Measurements from ENCODE around the gene WBP4.
"Not testable (repeated sequence)": the region's sequence is repeated elsewhere in the genome, so short reads cannot be mapped to it uniquely, and the experiment has no call there.

Gene WBP4

DNA sequence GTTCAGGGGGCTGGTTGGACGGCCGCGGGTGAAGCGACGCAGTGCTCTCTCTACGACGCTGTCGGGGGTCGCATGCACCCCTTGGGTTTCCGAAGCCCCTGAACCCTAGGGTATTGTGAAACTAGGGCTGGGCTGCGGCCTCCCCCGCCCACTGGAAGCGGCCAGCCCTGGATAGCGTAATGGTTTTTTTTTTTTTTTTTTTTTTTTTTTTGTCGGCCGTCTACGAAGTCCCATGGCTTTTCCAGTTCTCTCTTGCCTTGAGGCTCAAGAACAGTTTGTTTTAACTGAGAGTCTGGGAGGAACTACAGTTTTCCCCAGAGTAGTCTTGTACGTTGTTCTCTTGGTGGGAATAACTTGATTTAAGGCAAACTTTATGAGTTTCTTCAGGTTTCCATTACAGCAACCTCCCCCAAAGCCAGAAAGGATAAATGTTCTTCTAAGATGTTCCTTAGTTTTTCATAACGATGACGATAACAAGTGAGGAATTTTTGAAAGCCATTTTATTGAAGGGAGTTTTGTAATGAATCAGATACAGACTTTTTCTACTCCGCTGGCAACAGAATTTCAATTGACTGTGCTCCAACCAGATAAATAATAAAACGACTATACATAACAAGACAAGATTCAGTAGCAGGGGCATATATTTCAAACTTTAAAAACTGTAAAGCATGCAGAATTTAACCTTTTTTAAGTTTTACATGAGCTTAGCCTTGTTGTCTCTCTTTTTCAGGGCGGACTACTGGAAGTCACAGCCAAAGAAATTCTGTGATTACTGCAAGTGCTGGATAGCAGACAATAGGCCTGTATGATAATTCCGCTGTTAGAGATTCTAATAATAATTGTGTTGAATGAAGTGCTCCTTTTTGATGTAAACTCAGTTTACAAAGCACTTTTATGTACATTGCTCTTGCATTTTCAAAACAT is 867 bp downstream of the WBP4 start:
- Histone ChIP-seq H3K27ac (ENCODE audit: low read length) (peak overlapping the region; percentile 87), H3K9me3 (ENCODE audit: insufficient read depth, low read depth, low read length) (no peaks in the 10 kb centered on the region), H3K4me3 (ENCODE audit: low read length) (peak overlapping the region; percentile 94), H3K27me3 (ENCODE audit: insufficient read depth, low read length) (no peaks in the 10 kb centered on the region), H3K9ac (ENCODE audit: low read depth, low read length) (peak overlapping the region; percentile 87), H3K4me1 (ENCODE audit: insufficient read depth, low read length) (peaks cover 12% of the 10 kb centered on the region), H3K36me3 (ENCODE audit: insufficient read depth, low read depth, low read length) (peaks cover 40% of the 10 kb centered on the region)

DNA sequence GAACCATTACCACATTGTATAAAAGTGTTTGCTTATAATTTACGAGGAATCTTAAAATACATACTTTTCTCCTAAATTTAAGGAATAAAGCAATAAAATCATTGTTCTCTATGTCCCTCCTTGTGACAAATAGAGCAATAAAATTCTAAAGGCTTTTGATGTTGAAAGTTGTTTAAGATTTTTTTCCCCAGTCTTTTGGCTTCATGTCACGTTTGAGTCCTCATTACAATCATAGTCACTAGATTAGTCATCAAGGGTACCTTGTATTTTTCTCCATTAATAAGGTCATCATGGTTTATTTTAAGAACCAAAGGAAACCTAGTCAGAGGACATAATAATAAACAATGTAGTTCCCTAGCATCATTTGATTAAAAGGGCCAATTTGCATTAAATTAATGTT is 3.2 kb downstream of the WBP4 start:
- no peaks in the 10 kb centered on the region for H3K27me3 ChIP-seq (ENCODE audit: insufficient read depth, low read length)
- no peak overlapping the region for H3K9ac ChIP-seq (ENCODE audit: low read depth, low read length)
- H3K4me1 ChIP-seq (ENCODE audit: insufficient read depth, low read length): peaks cover 7% of the 10 kb centered on the region; the same call in 1 of the 2 replicates
- H3K9me3 ChIP-seq (ENCODE audit: insufficient read depth, low read depth, low read length): no peaks in the 10 kb centered on the region
- H3K4me3 ChIP-seq (ENCODE audit: low read length): no peak overlapping the region
- peaks cover 62% of the 10 kb centered on the region for H3K36me3 ChIP-seq (ENCODE audit: insufficient read depth, low read depth, low read length)
- no peak overlapping the region for H3K27ac ChIP-seq (ENCODE audit: low read length)

DNA sequence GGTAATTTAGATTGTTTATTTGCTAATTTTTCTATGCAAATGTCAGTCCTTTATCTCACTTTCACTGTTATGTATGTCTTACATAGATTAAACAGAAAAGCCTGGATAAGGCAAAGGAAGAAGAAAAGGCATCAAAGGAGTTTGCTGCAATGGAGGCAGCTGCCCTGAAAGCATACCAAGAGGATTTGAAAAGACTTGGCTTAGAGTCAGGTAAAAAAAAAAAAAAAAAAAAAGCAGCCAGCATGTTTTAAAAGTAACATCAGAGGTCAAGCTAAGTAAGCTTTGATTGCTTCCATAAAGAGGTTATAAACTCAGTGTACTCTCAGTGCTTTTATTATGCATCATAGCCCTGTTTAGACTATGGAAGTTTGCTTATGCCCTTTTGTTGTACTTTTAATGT is 3.8 kb downstream of the WBP4 start:
- Histone ChIP-seq H3K9me3 (ENCODE audit: insufficient read depth, low read depth, low read length) (no peaks in the 10 kb centered on the region), H3K4me3 (ENCODE audit: low read length) (no peak overlapping the region), H3K27ac (ENCODE audit: low read length) (no peak overlapping the region), H3K27me3 (ENCODE audit: insufficient read depth, low read length) (no peaks in the 10 kb centered on the region), H3K36me3 (ENCODE audit: insufficient read depth, low read depth, low read length) (peaks cover 67% of the 10 kb centered on the region), H3K9ac (ENCODE audit: low read depth, low read length) (no peak overlapping the region), H3K4me1 (ENCODE audit: insufficient read depth, low read length) (peaks cover 7% of the 10 kb centered on the region; the same call in 1 of the 2 replicates)

DNA sequence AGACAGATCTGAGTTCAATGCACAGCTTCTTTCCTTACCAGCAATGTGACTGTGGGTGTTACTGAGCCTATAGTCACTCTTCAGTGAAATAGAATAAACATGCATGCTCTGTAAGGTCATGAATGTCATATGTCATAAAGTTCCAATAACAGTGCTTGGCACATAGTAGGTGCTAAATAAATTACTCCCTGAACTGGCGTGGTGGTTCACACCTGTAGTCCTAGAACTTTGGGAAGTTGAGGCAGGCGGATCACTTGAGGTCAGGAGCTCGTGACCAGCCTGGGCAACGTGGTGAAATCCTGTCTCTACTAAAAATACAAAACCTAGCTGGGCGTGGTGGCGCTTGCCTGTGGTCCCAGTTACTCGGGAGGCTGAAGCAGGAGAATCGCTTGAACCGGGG is 13.2 kb downstream of the WBP4 start:
- Histone ChIP-seq H3K4me1 (ENCODE audit: insufficient read depth, low read length) (no peaks in the 10 kb centered on the region), H3K27me3 (ENCODE audit: insufficient read depth, low read length) (no peaks in the 10 kb centered on the region), H3K9me3 (ENCODE audit: insufficient read depth, low read depth, low read length) (no peaks in the 10 kb centered on the region), H3K36me3 (ENCODE audit: insufficient read depth, low read depth, low read length) (peaks cover 85% of the 10 kb centered on the region), H3K27ac (ENCODE audit: low read length) (no peak overlapping the region), H3K9ac (ENCODE audit: low read depth, low read length) (no peak overlapping the region), H3K4me3 (ENCODE audit: low read length) (no peak overlapping the region)

DNA sequence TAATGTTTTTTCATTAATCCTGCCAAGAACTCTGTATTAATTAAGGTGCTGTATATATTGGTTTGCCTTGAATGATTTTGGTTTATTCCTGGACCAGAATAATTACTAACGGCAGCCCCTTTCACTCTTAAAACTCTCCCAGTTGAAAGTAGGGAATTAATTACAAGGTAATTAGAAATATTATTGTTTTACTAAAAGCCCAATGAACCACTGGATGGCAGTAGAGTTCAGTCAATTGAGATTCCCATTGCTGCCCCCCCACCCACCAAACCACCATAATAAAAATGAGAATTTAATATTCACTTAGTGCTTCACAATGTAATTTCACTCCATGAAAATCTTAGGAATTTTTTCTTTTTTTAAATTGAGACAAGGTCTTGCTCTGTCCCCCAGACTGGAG is 13.7 kb downstream of the WBP4 start:
- no peak overlapping the region for H3K27ac ChIP-seq (ENCODE audit: low read length)
- no peaks in the 10 kb centered on the region for H3K4me1 ChIP-seq (ENCODE audit: insufficient read depth, low read length)
- H3K27me3 ChIP-seq (ENCODE audit: insufficient read depth, low read length): no peaks in the 10 kb centered on the region
- no peak overlapping the region for H3K4me3 ChIP-seq (ENCODE audit: low read length)
- H3K9ac ChIP-seq (ENCODE audit: low read depth, low read length): no peak overlapping the region
- no peaks in the 10 kb centered on the region for H3K9me3 ChIP-seq (ENCODE audit: insufficient read depth, low read depth, low read length)
- H3K36me3 ChIP-seq (ENCODE audit: insufficient read depth, low read depth, low read length): peaks cover 83% of the 10 kb centered on the region

DNA sequence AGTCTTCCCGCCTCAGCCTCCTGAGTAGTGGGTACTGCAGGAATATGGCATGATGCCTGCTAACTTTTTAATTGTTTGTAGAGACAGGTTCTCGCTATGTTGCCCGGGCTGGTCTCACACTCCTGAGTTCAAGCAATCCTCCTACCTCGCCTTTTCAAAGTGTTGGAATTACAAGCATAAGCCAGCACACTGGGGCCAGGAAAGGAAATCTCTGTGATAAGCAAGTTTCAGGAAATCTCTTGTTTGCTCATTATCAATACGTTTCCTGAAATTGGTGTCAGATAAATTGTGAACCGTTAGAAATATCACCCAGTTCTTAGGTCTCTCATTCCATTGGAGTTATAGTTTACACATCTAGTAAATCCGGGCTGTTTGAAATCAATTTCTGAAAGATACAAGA is 14.2 kb downstream of the WBP4 start:
- Histone ChIP-seq H3K27me3 (ENCODE audit: insufficient read depth, low read length) (no peaks in the 10 kb centered on the region), H3K4me1 (ENCODE audit: insufficient read depth, low read length) (no peaks in the 10 kb centered on the region), H3K9ac (ENCODE audit: low read depth, low read length) (no peak overlapping the region), H3K36me3 (ENCODE audit: insufficient read depth, low read depth, low read length) (peaks cover 83% of the 10 kb centered on the region), H3K27ac (ENCODE audit: low read length) (no peak overlapping the region), H3K9me3 (ENCODE audit: insufficient read depth, low read depth, low read length) (no peaks in the 10 kb centered on the region), H3K4me3 (ENCODE audit: low read length) (no peak overlapping the region)

DNA sequence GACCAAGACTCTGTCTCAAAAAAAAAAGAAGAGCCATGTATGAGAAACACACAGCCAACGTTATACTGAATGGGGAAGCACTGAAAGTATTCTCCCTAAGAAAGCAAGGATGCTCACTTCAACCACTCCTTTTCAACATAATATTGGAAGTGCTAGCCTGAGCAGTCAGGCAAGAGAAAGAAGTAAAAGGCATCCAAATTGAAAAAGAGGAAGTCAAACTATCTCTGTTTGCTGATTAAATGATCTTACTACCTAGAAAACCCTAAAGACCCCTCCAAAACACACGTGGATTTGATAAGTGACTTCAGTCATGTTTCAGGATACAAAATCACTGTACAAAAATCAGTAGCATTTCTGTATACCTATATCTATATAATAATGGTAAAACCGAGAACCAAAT is 16.2 kb downstream of the WBP4 start:
- Histone ChIP-seq H3K36me3 (ENCODE audit: insufficient read depth, low read depth, low read length) (peaks cover 78% of the 10 kb centered on the region), H3K9ac (ENCODE audit: low read depth, low read length) (no peak overlapping the region), H3K4me3 (ENCODE audit: low read length) (no peak overlapping the region), H3K27me3 (ENCODE audit: insufficient read depth, low read length) (no peaks in the 10 kb centered on the region), H3K9me3 (ENCODE audit: insufficient read depth, low read depth, low read length) (no peaks in the 10 kb centered on the region), H3K4me1 (ENCODE audit: insufficient read depth, low read length) (no peaks in the 10 kb centered on the region), H3K27ac (ENCODE audit: low read length) (no peak overlapping the region)

DNA sequence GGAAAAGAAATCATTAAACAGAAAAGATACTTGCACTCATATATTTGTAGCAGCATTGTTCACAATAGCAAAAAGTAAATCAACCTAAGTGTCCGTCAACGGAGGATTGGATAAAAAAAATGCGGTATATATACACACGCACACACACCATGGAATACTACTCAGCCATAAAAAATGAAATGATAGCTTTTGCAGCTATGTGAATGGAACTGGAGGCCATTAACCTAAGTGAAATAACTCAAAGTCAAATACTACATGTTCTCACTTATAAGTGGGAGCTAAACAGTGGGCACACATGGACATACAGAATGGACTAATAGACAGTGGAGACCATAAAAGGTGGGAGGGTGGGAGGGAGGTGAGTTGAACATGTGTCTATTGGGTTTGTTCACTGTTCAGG is 18.4 kb downstream of the WBP4 start:
- Histone ChIP-seq H3K9me3 (ENCODE audit: insufficient read depth, low read depth, low read length) (no peaks in the 10 kb centered on the region), H3K9ac (ENCODE audit: low read depth, low read length) (no peak overlapping the region), H3K36me3 (ENCODE audit: insufficient read depth, low read depth, low read length) (peaks cover 73% of the 10 kb centered on the region), H3K4me1 (ENCODE audit: insufficient read depth, low read length) (no peaks in the 10 kb centered on the region), H3K27me3 (ENCODE audit: insufficient read depth, low read length) (no peaks in the 10 kb centered on the region), H3K27ac (ENCODE audit: low read length) (no peak overlapping the region), H3K4me3 (ENCODE audit: low read length) (no peak overlapping the region)

DNA sequence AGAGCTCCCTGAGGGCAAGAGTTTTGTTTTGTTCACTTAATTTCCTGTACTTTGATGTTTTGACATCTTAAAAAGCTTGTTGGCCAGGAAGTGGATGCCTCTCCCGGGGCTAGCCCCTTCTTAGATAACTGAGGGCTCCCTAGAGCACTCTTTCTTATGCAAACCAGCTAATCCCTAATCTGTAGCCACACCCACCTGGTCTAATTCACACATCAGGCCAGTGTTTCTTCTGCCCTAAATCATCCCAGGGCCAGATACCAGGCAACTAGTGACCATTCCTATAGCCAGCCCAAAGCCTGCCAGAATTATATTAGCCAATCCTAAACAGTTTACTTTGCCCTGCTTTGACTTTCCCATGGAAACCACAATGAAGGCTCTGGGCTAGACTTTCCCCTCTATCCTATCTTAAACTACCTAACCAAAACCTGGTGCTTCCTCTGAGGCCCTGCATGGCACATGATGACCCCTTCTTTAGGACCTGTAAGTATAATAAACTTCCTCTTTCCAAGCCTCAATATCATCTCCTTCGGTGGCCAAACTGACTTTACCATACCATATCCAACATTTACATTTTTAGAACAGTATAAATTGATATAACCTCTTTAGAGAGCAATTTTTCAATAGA is 24.8 kb downstream of the WBP4 start:
- no peaks in the 10 kb centered on the region for H3K9me3 ChIP-seq (ENCODE audit: insufficient read depth, low read depth, low read length)
- no peak overlapping the region for H3K9ac ChIP-seq (ENCODE audit: low read depth, low read length)
- H3K27ac ChIP-seq (ENCODE audit: low read length): no peak overlapping the region
- H3K4me3 ChIP-seq (ENCODE audit: low read length): no peak overlapping the region
- no peaks in the 10 kb centered on the region for H3K27me3 ChIP-seq (ENCODE audit: insufficient read depth, low read length)
- H3K36me3 ChIP-seq (ENCODE audit: insufficient read depth, low read depth, low read length): peaks cover 27% of the 10 kb centered on the region
- H3K4me1 ChIP-seq (ENCODE audit: insufficient read depth, low read length): peaks cover 9% of the 10 kb centered on the region; the same call in 1 of the 2 replicates

DNA sequence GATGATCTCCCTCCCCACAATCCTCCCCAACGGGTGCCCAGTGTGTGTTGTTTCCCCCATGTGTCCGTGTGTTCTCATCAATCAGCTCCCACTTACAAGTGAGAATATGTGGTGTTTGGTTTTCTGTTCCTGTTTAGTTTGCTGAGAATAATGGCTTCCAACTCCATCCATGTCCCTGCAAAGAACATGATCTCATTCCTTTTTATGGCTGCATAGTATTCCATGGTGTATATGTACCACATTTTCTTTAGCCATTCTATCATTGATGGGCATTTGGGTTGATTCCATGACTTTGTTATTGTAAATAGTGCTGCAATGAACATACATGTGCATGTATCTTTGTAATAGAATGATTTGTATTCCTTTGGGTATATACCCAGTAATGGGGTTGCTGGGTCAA is 34.4 kb downstream of the WBP4 start:
- not testable (repeated sequence) for H3K27ac ChIP-seq (ENCODE audit: low read length); H3K4me1 ChIP-seq (ENCODE audit: insufficient read depth, low read length); H3K27me3 ChIP-seq (ENCODE audit: insufficient read depth, low read length); H3K9ac ChIP-seq (ENCODE audit: low read depth, low read length); H3K9me3 ChIP-seq (ENCODE audit: insufficient read depth, low read depth, low read length); H3K36me3 ChIP-seq (ENCODE audit: insufficient read depth, low read depth, low read length); H3K4me3 ChIP-seq (ENCODE audit: low read length)

DNA sequence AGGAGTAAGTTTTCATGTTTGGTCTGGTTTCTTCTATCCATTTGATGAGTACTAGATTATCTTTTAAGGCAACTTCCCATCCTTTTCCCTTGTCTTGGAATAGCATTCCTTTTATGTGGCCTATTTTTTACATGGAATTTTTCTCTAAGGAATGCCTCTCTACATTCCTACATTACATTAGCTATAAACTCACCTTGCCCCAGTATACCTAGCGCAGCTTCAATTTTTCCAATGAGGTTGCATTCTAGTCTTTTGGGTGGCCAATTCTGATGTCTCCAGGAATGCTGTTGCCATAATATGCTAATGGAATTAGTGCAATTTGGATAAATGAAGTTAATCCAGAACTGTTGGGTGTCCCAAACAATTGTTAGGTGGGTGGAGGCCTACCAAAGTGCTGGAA is 37.5 kb downstream of the WBP4 start:
- Histone ChIP-seq H3K9ac (ENCODE audit: low read depth, low read length) (no peak overlapping the region), H3K9me3 (ENCODE audit: insufficient read depth, low read depth, low read length) (no peaks in the 10 kb centered on the region), H3K27me3 (ENCODE audit: insufficient read depth, low read length) (no peaks in the 10 kb centered on the region), H3K4me3 (ENCODE audit: low read length) (no peak overlapping the region), H3K27ac (ENCODE audit: low read length) (no peak overlapping the region), H3K36me3 (ENCODE audit: insufficient read depth, low read depth, low read length) (no peaks in the 10 kb centered on the region), H3K4me1 (ENCODE audit: insufficient read depth, low read length) (peaks cover 5% of the 10 kb centered on the region; the same call in 1 of the 2 replicates)

DNA sequence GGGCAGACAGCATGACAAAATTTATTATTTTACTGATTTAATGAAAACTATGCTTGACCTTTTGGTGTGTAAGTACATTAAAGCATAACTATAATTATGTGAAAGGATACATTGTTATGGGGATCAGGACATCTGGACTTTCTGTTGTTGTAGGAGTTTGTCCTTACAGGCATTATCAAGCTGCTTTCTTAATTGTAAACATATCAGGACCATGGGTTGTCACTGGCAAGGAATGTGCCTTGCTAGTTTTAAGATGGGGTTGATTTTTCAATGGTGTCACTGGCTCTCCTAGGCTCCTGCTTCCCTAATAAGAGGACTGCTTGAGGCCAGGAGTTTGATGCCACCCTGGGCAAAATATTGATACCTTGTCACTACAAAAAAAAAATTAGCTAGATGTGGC is 38.7 kb downstream of the WBP4 start:
- Histone ChIP-seq H3K4me3 (ENCODE audit: low read length) (no peak overlapping the region), H3K27me3 (ENCODE audit: insufficient read depth, low read length) (no peaks in the 10 kb centered on the region), H3K9ac (ENCODE audit: low read depth, low read length) (no peak overlapping the region), H3K9me3 (ENCODE audit: insufficient read depth, low read depth, low read length) (no peaks in the 10 kb centered on the region), H3K4me1 (ENCODE audit: insufficient read depth, low read length) (peaks cover 5% of the 10 kb centered on the region; the same call in 1 of the 2 replicates), H3K36me3 (ENCODE audit: insufficient read depth, low read depth, low read length) (no peaks in the 10 kb centered on the region), H3K27ac (ENCODE audit: low read length) (no peak overlapping the region)

Measured in iPS-20b (cell line).